NOMO-1 treated with dmso at 0.1 percent for 144 hours (cell line): ENCODE data around the gene ADAM21.
"Not testable (repeated sequence)": the region's sequence is repeated elsewhere in the genome, so short reads cannot be mapped to it uniquely, and the experiment has no call there.

ENCODE experiments used
- DNase-seq: peaks from one replicate; lab custom pipeline; 2025; ENCODE audit not compliant: unreplicated experiment; lab: John Stamatoyannopoulos, UW

ADAM21 gene

DNA sequence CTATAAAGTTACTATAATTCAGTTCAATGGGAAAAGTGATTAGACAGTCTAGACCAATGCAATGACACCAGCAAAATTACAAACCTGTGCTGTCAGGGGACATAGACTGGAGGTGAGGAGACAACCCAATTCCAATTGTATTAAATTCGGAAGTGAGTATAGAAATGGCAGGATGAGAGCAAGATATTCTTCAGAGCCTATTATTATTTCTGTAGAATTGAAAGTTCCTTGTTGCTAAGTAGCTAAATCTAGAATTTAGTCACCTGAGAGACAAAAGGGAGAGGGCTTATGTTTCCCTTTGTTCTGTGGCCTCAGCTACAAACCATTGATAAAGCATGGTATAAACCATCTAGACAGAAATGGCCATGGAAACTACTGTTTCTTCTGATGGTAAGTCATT, at the start of gene ADAM21:
ADAM21 (plus strand) TSS at position 301 of the 400 bp plus-strand sequence. CDS start 5,326 bp downstream, outside the sequence.
- no peak for DNase-seq

DNA sequence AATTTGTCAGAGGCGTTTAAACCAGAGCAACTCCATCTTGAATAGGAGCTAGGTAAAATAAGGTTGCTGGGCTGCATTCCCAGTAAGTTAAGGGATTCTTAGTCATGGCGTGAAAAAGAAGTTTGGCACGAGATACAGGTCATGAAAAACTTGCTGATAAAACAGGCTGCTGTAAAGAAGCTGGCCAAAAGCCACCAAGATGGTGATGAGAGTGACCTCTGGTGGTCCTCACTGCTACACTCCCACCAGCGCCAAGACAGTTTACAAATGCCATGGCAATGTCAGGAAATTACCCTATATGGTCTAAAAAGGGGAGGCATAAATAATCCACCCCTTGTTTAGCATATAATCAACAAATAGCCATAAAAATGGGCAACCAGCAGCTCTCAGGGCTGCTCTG, 48.6 kb upstream of the ADAM21 start:
- not testable (repeated sequence) for DNase-seq

DNA sequence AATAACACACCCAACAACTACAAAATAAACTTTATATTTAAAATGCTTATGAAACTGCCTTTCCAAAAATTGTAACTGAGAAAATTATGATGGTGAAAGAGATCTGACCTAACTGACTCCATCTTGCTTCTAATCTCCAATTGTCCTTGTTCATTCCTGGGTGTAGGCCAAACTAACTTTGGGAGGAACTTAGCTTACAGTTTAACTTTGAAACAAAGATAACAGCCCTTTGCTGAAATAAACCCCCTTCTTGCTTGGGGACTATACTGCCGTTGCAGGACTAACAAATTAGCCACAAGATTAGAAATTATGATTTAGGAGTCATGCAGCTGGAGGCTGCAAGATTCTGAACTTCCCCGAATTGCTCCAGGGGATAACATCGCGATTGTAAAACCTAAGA, 45.8 kb upstream of the ADAM21 start:
- DNase-seq: not testable (repeated sequence)

DNA sequence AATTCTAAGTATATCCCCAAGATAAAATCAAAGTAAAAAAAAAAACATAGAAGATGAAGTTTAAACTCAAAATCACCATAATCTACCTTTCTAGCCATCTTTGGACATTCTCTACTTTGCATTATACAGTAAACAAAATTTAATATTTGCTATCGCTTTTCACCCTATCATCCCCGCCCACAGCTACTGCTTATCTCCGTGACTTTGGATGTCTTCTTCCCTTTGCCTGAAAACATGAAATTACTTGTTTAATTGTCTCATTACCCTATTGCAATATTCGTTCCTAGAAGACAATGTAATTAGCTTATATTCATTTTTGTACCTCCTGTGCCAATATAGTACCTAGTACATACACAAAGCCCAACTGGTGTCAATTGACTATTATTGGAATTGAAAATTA, 44.4 kb upstream of the ADAM21 start:
- no peak for DNase-seq

DNA sequence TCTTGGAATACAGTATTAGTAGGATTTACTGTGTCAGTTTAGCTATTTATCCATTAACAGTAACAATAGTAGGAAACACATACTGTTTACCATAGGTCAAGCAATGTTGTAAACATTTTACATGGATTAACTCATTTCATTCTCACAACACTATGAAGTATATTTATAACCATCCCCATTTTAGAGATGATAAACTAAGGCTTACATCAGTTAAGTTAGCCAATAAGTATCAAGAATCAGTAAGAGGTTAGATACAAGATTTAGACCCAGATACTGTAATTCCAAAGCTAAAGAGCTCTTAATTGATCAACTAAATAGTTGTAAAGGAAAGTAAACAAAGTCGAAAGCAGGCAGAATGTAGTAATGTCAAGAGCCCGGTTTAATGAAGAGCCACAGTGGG, 36.2 kb upstream of the ADAM21 start:
- no peak for DNase-seq

DNA sequence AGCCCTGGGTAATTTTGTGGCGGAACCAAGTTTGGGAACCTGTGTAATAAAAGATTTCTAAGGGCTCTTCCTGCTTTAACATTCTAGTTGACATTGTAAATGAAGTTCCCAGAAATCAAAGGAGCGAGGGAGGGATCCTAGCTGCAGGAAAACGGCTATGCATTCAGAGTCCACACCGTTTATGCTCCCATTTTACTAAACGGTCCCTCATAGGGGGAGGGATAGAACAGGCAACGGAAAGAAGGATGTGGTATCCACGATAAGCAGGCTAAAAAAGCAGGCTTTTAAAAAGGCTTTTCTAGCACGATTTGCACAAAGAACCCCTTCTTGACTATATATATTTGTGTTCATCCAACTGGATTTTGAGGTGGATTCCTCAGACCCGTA, 35.6 kb upstream of the ADAM21 start:
- DNase-seq: no peak

DNA sequence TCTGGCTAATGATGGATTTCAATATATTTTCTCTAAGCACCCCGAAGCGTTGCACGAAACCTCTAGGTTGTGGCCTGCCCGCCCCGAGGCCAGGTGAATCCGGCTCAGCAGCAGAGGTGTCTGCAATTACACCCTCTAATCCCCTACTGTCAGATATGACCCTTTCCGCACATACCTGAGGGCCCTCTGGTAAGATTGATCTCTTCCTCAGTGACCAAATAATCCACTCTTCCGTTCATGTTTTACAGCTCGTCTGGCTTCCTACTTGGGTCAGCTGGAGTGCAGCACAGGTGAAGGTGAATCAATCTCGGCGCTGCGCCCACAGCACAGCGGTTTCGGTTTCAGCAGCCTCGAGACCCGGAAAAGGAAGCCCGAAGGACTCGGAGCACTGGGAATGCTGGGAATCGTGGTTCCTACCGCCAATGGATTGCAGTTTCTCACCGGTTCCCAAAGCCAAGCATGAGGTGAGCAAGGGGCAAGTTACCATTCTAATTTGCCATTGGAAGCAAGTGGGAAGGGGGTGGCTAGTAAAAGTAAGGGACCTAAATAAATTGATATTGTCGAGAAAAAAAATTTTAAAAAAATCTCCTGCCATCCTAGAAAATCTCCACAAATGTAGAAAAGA, 35.1 kb upstream of the ADAM21 start, which contains the start of gene SYNJ2BP:
SYNJ2BP (minus strand) TSS at position 366 of the 625 bp plus-strand sequence; CDS start at position 239, 127 bp downstream.
- no peak for DNase-seq

DNA sequence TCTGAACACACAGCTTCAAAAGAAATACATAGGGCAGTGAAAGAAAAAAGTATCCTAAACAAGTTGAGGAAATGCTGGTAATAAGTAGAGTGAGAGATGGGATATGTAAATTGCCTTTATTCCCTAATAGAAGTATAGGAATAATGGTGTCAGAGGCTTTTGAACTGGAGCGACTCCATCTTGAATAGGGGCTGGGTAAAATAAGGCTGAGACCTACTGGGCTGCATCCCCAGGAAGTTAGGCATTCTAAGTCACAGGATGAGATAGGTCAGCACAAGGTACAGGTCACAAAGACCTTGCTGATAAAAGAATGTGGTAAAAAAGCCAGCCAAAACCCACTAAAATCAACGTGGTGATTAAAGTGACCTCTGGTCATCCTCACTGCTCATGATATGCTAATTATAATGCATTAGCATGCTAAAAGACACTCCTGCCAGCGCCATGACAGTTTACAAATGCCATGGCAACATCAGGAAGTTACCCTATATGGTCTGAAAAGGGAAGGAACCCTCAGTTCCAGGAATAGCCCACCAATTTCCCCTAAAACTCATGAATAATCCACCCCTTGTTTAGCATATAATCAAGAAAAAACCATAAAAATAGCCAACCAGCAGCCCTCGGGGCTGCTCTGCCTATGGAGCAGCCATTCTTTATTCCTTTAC, 32.6 kb upstream of the ADAM21 start:
- DNase-seq: not testable (repeated sequence)

DNA sequence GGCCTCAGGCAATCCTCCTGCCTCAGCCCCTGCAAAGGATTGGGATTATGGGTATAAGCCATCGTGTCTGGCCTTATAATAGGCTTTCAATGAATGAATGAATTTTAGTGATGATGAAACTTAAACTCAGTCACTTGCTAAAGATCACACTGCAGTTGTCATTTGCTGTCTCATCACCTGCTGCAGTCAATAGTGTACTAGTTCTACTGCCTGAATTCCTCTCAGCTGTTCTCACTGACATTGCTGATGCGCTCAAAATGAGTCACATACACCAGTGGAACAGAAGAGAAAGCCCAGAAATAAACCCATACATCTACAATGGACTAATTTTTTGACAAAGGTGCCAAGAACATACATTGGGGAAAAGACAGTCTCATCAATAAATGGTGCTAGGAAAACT, 29.4 kb upstream of the ADAM21 start:
- DNase-seq: no peak

DNA sequence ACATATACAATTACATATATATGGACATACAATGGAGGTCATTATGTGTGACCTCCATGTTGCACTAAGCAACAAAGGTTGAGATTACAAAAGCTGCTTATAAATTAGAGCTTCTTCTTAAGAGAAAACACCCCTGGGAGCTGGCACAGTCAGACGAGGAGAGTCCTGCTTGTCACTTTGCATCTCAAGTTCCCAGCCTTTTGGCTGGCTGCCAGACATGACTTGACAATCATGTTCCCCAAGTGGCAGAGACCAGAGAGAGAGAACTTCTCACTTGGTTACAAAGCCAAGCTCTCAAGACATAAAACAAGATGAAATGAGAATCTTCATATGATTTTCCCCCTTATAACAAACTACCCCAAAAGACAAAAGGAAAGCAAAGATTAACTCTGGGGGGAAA, 26.6 kb upstream of the ADAM21 start:
- DNase-seq: no peak

DNA sequence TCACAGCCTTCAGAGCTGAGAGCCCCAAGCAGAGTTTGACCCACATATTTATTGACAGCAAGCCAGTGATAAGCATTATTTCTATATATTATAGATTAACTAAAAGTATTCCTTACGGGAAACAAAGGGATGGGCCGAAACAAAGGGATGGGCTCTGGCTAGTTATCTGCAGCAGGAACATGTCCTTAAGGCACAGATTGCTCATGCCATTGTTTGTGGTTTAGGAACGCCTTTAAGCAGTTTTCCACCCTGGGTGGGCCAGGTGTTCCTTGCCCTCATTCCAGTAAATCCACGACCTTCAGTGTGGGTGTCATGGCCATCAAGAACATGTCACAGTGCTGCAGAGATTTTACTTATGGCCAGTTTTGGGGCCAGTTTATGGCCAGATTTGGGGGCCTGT, 25.4 kb upstream of the ADAM21 start:
- not testable (repeated sequence) for DNase-seq

DNA sequence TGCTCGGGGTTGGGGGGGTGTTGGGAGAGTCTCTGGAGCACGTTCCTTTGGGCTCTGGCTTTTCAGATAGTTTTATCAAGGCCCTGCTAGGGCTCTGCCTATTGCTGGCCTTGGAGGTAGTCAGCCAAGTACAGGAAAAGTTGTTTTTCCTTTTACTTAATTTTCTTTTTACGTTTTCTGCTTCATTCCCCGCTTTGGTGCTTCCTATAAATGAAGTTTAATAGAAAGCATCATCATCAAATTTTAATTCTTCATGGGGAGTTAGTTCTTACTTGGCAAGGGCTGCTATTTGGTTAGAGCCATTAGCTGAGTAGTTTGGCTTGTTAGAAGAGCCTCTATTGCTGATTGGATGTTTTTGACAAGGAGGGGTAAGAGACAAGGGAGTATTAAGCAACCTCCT, 15.1 kb upstream of the ADAM21 start:
- no peak for DNase-seq

DNA sequence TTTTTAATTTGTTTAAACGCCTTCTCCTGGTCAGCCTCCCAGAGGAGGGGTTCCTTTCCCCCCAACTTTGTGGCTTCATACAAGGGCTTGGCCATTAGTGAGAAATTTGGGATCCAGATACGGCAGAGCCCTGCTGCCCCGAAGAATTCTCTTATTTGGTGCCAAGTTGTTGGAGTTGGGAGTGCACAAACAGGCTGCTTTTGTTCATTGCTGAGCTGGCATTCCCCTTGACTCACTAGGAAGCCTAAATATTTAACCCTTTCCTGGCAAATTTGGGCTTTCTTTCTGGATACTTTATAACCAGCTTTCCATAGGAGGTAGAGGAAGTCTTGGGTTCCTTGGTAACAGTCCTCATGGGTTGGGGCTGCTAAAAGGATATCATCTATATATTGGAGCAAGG, 10.3 kb upstream of the ADAM21 start:
- no peak for DNase-seq

DNA sequence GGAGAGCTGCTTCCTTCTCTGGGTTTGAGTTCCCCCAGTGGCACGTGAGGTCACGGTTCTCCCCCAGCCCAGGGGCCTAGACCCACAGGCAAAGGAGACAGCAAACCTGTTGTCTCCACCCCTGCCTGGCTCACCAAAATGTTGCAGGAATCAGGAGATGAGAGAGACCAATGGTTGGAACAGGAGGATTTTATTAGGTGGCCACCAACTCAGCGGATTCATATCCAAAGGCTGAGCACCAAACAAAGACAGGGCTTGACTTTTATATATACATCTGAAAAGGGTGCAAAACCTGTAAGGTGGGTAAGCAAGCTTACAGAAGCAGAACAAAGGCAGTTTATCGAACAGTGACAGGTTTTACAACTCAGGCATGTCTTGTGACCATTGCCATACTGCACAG, 9.2 kb upstream of the ADAM21 start:
- DNase-seq: no peak

DNA sequence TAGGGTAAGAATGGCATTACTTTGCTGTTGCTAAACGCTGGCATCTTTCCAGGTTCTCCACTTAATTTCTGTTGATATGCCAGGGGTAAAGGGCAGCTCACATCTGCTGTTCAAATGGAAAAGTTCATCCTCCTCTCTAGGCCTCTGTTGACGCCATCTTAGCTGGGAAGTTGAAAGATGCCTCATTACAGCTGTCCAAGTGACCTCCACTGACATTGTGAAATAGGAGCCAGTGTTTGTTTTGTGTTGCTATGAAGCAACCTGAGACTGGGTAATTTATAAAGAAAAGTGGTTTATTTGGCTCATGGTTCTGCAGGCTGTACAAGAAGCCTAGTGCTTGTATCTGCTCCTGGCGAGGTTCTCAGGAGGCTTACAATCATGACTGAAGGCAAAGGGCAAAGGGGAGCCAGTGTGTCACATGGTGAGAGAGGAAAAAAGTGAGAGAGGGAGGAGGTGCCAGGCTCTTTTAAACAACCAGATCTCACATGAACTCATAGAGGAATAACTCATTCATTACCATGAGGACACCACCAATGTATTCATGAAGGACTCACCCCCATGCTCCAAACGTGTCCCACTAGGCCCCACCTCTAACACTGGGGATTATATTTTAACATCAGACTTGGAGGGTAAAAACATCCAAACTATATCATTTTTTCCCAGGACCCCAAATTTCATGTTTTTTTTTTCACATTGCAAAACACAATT, 3.2 kb upstream of the ADAM21 start:
- DNase-seq: no peak

DNA sequence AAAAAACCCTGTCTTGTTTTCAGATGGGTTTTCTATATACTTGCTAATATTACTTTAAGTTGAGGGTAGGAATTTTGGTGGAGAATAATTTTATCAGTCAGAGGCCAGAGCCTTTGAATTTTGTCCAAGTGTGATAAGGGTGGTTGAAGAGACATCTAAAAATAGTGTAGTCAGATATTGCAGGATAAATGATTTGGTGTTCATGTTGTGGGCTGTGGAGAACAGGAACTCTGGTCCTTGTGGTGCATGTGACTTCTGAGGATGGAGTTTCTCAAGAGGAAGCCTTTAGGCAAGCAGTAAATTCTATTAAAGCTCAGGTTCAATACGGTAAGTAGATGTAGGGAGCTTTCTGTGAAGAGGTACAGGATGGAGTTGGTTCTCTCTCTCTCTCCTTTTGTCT, 2.8 kb downstream of the ADAM21 start:
- no peak for DNase-seq

DNA sequence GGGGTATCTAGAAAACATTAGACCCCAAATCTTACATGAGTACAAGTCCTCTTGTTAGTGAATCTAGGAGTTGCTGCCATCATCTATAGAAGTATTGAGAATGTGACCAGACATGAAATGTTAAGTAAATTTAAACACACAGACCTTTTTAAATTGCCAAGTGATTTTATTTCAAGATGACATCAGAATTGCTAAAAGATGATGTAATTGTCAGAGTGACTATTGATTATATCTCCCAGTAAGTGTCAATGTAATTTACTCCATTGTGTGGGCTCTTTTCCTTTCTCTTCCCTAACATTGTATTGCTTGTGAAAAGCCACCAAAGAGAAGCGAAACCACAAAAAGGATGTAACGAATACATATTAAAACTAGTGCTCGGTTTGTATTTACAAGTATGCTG, 16.8 kb downstream of the ADAM21 start:
- DNase-seq: no peak

DNA sequence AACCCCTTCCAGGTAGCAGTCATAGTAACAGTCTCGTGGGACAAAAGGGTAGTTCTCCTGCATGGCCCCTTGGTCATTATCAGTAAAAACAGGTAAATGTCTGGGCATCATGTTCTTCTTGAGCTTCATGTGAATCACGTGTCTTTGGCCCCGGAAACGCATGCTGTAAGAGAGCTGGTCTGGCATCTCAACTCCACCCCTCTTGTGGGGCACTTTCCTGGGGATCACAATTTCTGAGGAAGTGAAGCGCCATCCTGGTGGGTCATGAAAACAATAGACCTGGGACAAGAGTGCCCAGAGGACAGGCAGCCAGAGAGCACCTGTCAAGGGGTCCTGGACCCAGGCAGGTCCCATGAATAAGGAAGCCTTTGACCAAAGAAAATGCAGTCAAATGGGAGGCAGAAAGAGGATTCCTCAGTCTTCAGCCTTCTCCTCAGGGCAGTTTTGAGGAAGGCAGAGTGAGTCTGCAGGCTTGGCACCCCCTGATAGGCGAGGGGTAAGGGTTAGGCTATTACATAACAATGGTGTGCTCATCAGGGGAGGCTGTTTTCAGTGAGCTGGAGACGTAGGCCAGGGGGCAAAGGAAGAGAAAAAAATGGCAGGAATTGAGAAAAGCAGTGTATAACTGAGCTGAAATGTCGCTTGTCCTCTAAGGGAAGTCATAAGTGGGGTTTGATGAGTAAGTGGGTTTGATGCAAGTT, 19.0 kb downstream of the ADAM21 start:
- peak; percentile 10 for DNase-seq

DNA sequence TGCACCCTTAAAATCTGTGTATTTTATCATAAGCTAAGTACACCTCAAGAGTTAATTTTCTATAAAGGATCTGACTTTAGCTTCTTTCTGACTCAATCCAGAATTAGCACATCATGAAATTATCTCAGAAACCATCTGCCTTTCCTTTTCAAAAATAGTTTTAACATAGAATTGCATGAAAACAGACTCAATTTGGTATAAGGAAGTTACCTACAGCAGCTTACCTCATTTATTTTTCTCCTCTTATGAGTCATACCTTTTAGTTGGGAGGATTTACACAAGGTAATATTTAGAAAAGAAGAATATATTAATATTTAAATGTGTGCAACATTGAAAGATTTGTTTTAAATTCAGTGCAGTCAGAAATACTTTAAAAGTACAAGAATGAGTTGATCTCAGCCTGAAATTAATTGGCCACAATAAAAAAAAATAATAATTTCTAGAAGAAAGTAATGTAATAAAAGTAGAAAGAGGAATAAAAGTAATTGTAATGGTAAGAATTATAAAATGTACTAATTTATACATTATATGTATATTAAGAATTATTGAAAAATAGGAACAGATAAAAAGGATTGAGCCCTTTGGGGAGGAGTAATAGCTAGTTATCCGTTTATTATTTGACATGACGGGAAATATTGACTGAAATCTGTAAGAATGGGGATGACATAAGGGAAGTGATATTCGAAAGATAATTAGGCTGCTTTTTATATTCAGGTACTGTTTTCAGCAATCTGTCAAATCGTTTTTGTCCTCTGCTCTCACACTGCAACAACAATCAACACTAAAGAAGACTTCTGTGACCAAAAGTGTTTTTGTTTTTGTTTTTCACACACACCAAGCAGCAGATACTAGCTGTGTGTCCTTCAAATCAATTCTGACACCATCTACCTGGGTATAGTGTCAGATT, 20.5 kb downstream of the ADAM21 start:
- no peak for DNase-seq

DNA sequence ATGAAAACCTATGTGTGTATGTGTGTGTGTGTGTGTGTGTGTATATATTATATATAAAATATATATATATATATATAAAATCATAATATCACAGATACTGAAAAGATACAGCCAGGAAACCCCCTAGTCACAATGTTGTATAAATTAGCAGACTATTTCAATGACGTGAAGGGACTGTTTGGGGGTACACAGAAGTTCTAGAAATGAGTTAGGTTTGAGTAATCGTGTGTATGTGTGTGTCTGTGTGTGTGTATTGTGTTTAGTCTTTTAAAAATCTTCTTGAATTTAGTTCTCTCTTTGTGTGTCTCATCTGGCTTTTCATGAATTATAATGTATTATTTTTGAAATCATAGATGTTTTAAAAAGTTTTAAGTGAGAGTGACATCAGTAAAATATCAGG, 21.9 kb downstream of the ADAM21 start:
- no peak for DNase-seq

DNA sequence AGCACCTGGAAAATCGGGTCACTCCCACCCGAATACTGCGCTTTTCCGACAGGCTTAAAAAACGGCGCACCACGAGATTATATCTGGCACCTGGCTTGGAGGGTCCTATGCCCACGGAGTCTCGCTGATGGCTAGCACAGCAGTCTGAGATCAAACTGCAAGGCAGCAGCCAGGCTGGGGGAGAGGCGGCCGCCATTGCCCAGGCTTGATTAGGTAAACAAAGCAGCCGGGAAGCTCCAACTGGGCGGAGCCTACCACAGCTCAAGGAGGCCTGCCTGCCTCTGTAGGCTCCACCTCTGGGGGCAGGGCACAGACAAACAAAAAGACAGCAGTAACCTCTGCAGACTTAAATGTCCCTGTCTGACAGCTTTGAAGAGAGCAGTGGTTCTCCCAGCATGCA, 23.5 kb downstream of the ADAM21 start:
- not testable (repeated sequence) for DNase-seq
